Psoas muscle (tissue), 8 donors: ENCODE measurements around the gene SLC46A1. TPM values are rescaled to one million over a fixed set of nuclear protein-coding genes. Genes with fewer than 3 reads are reported as not detected.
"Not testable (repeated sequence)": the region's sequence is repeated elsewhere in the genome, so short reads cannot be mapped to it uniquely, and the experiment has no call there.

ENCODE experiments used
- ATAC-seq, 4 donors: fragments of 200-7000 bp; cut with Tn5 transposase; one replicate each; pipeline ENCODE4 v1.9.1; 2020; ENCODE audit warnings: moderate library complexity in 3 of 4, mild to moderate bottlenecking in 2 of 4
- DNase-seq, 2 donors: peaks; one replicate each; pipeline ENCODE4 v3.0.0-alpha.2; 2020
- H3K27ac ChIP-seq: fragments of 200-600 bp; one replicate; pipeline ENCODE4 v1.8.0; 2022
- H3K27me3 ChIP-seq, 3 donors: fragments of 200-600 bp in 1 of 3; one replicate each; pipeline versions ENCODE4 v1.6.1 to v1.8.0; 2013 to 2022; ENCODE audit warnings: low read length in 2 of 3, mild to moderate bottlenecking in 2 of 3, moderate library complexity in 1 of 3; ENCODE audit not compliant: insufficient read depth in 3 of 3
- H3K36me3 ChIP-seq, 2 donors: fragments of 200-600 bp in 1 of 2; one replicate each; pipeline versions ENCODE4 v1.6.1 to v1.8.0; 2013 to 2022; ENCODE audit warnings: low read depth in 1 of 2, mild to moderate bottlenecking in 1 of 2, moderate library complexity in 1 of 2; ENCODE audit not compliant: insufficient read depth in 1 of 2
- H3K4me1 ChIP-seq: fragments of 200-600 bp; one replicate; pipeline ENCODE4 v1.8.0; 2022
- H3K4me3 ChIP-seq: fragments of 200-600 bp; one replicate; pipeline ENCODE4 v1.8.0; 2022; ENCODE audit warnings: mild to moderate bottlenecking
- H3K9me3 ChIP-seq: fragments of 200-600 bp; one replicate; pipeline ENCODE4 v1.8.0; 2022
- CTCF ChIP-seq: fragments of 200-600 bp; IDR thresholded peaks from one replicate; pipeline ENCODE4 v1.8.0; 2022; ENCODE audit warnings: antibody characterized with exemption
- WGBS, 3 donors: extraction: QIAGEN DNeasy Blood & Tissue Kit; methylation state at CpG; one replicate each; pipeline versions ENCODE4 v1.1.6 to v1.1.7; 2013; 5-methylcytosine and 5-hydroxymethylcytosine counted together
- intact Hi-C, 2 donors: fragments of 100-400 bp; cut with DNase I; formaldehyde crosslinking; loops; one replicate each; pipeline versions ENCODE4 v1.11.0 to v1.14.2; 2022
- polyA plus RNA-seq, 3 donors: library from polyadenylated mRNA; stranded (reverse); fragments of 200-250 nt; gene quantifications; one replicate each; pipeline ENCODE4 v1.2.3, GENCODE V29; 2013
- total RNA-seq, 4 donors: library from RNA; stranded (reverse); fragmentation: NEBNext Ultra II Directional in 2 of 4; extraction: Animal tissue kit (Norgen Biotek cat#: 25700) in 2 of 4; gene quantifications; one replicate each; pipeline versions ENCODE4 v1.2.1 to v1.2.4, GENCODE V29; 2021 to 2023
- donor health status: healthy with polysubstance abuse.
- donor health status: DM: no; HTN: no; CAD: no; lungs with moderate emphysema.
- donor health status: Bipolar disorder and iron deficiency.
- donor health status: healthy.
- donor health status: DM: yes; HTN: yes; CAD: no.
- donor health status: DM: no; HTN: no; CAD: no.
- donor health status: DM: no; HTN: no; CAD: no.
- donor health status: DM: yes; HTN: yes; CAD: no.

Gene SLC46A1
- total and polyA plus RNA-seq, 7 donors = 1.1 to 4.2 (median 2.7) TPM

- Histone ChIP-seq H3K9me3 (no peaks in the 10 kb centered on the region), H3K27ac (no peak overlapping the region), H3K4me3 (no peak overlapping the region), H3K4me1 (no peaks in the 10 kb centered on the region), H3K27me3 (no peaks in the 10 kb centered on the region), H3K36me3 (no peaks in the 10 kb centered on the region)
- DNase-seq (no peak), ATAC-seq (no peak)
- WGBS, 3 donors = 83 to 84% (median 83%) methylated on average over 9 of the region's 9 CpGs
- no peak for TF ChIP-seq CTCF
- intact Hi-C loops = no loop called here
Observed at GRCh38 chr17:28443901-28444638, 38.1 kb upstream of the SLC46A1 start.

GRCh38 chr17:28434326-28434725 lies 28.3 kb upstream of the SLC46A1 start:
- H3K9me3 ChIP-seq, intact Hi-C loops, H3K4me1 ChIP-seq, DNase-seq, H3K27ac ChIP-seq, ATAC-seq, H3K36me3 ChIP-seq, H3K4me3 ChIP-seq: not testable (repeated sequence)
- H3K27me3 ChIP-seq = peaks cover 0 to 13% (median 0%) of the 10 kb centered on the region in 3 donors
- 74 to 84% (median 78%) methylated on average over 8 of the region's 8 CpGs for WGBS, 3 donors

- Histone ChIP-seq H3K4me3 (no peak overlapping the region), H3K9me3 (no peaks in the 10 kb centered on the region), H3K4me1 (no peaks in the 10 kb centered on the region), H3K27ac (no peak overlapping the region), H3K36me3 (no peaks in the 10 kb centered on the region), H3K27me3 (peaks cover 0 to 13% (median 0%) of the 10 kb centered on the region in 3 donors)
- no peak for TF ChIP-seq CTCF
- ATAC-seq (no peak), DNase-seq (no peak)
- intact Hi-C loops = no loop called here
- WGBS, 3 donors = 36 to 60% (median 41%) methylated on average over 1 of the region's 1 CpG
Observed at GRCh38 chr17:28433721-28434120, 27.7 kb upstream of the SLC46A1 start.

GRCh38 chr17:28427982-28428381 lies 22.0 kb upstream of the SLC46A1 start:
- not testable (repeated sequence) for H3K9me3 ChIP-seq, DNase-seq, H3K36me3 ChIP-seq, H3K4me3 ChIP-seq, ATAC-seq, H3K27ac ChIP-seq, H3K4me1 ChIP-seq
- intact Hi-C loops = loop anchor here in 1 of 2 donors (10.0 kb wide), 1 partner anchor 57 kb away; no protein-coding TSS in a partner anchor
- peaks cover 0 to 20% (median 0%) of the 10 kb centered on the region in 3 donors for H3K27me3 ChIP-seq
- 82 to 92% (median 82%) methylated on average over 4 of the region's 4 CpGs for WGBS, 3 donors

GRCh38 chr17:28427371-28427770 lies 21.4 kb upstream of the SLC46A1 start:
- WGBS, 3 donors = 63 to 67% (median 64%) methylated on average over 5 of the region's 5 CpGs
- DNase-seq (no peak), ATAC-seq (no peak)
- H3K9me3 ChIP-seq = no peaks in the 10 kb centered on the region
- peaks cover 0 to 18% (median 0%) of the 10 kb centered on the region in 3 donors for H3K27me3 ChIP-seq
- TF ChIP-seq CTCF = no peak
- no peaks in the 10 kb centered on the region for H3K4me1 ChIP-seq
- no peak overlapping the region for H3K4me3 ChIP-seq
- H3K27ac ChIP-seq = no peak overlapping the region
- intact Hi-C loops = loop anchor here in 1 of 2 donors (10.0 kb wide), 1 partner anchor 57 kb away; no protein-coding TSS in a partner anchor
- no peaks in the 10 kb centered on the region for H3K36me3 ChIP-seq
